SK-N-SH (cell line): ENCODE data around the gene MAPKAPK3.

ENCODE experiments used
- CTCF ChIP-seq: fragments of 200-600 bp; sonication (generic); IDR thresholded peaks from 2 replicates; pipeline ENCODE4 v1.6.1; 2017; ENCODE audit warnings: antibody characterized with exemption, mild to moderate bottlenecking, moderate library complexity
- EP300 ChIP-seq, 2 experiments: IDR thresholded peaks; 2 replicates each; pipeline versions ENCODE4 v1.4.0 to v1.6.1; 2012; ENCODE audit warnings: borderline replicate concordance in 1 of 2, low read depth in 1 of 2, low read length in 1 of 2
- RAD21 ChIP-seq: IDR thresholded peaks from 2 replicates; pipeline ENCODE4 v1.6.1; 2012; ENCODE audit warnings: mild to moderate bottlenecking, low read length
- REST ChIP-seq: IDR thresholded peaks from 2 replicates; pipeline ENCODE4 v1.6.1; 2012; ENCODE audit warnings: mild to moderate bottlenecking, low read depth, low read length, moderate library complexity
- RFX5 ChIP-seq: IDR thresholded peaks from 2 replicates; pipeline ENCODE4 v1.6.1; 2012; ENCODE audit warnings: mild to moderate bottlenecking, improper control_type of control experiment, low read length
- ZBTB33 ChIP-seq: IDR thresholded peaks from 2 replicates; pipeline ENCODE4 v1.4.0; 2012; ENCODE audit warnings: low read depth, borderline replicate concordance

GRCh38 chr3:50573566-50574443 is 43.1 kb upstream of the MAPKAPK3 start:
- TF ChIP-seq REST = no peak
- no peak for TF ChIP-seq CTCF
- no peak for TF ChIP-seq RAD21
- TF ChIP-seq ZBTB33 = no peak
- no peak for TF ChIP-seq RFX5
- no peak for TF ChIP-seq EP300 (IDR thresholded peaks at IDR 0.05; ENCODE audit: borderline replicate concordance in 1 of 2, low read depth in 1 of 2, low read length in 1 of 2)
